Measurements from ENCODE around the gene SERHL2. TPM values are rescaled to one million over a fixed set of nuclear protein-coding genes. Genes with fewer than 3 reads are reported as not detected.
"Not testable (repeated sequence)": the region's sequence is repeated elsewhere in the genome, so short reads cannot be mapped to it uniquely, and the experiment has no call there.

Gene SERHL2
- 0.69 TPM for total RNA-seq (ENCODE audit: unreplicated experiment)
- long read RNA-seq: 0 reads

GRCh38 chr22:42553475-42554361 lies at the start of gene SERHL2:
Gene SERHL2, plus strand, starts transcription at chr22:42553956. Its CDS starts 65 bp downstream, at chr22:42554021.
- peak; percentile 85 for DNase-seq (ENCODE audit: low spot score)
- Mint-ChIP-seq H3K4me1 (ENCODE audit: unreplicated experiment) (no peaks in the 10 kb centered on the region), H3K27ac (ENCODE audit: unreplicated experiment) (no peak within 1 kb of the TSS), H3K9me3 (ENCODE audit: unreplicated experiment) (no peaks in the 10 kb centered on the region), H3K27me3 (ENCODE audit: unreplicated experiment) (peaks cover 3% of the 10 kb centered on the region), H3K4me3 (ENCODE audit: unreplicated experiment) (peak within 1 kb of the TSS; percentile 59), H3K36me3 (ENCODE audit: low read depth, unreplicated experiment) (peaks cover 7% of the 10 kb centered on the region)
- TF ChIP-seq CTCF (IDR thresholded peaks at IDR 0.05; ENCODE audit: unreplicated experiment): no peak

DNA sequence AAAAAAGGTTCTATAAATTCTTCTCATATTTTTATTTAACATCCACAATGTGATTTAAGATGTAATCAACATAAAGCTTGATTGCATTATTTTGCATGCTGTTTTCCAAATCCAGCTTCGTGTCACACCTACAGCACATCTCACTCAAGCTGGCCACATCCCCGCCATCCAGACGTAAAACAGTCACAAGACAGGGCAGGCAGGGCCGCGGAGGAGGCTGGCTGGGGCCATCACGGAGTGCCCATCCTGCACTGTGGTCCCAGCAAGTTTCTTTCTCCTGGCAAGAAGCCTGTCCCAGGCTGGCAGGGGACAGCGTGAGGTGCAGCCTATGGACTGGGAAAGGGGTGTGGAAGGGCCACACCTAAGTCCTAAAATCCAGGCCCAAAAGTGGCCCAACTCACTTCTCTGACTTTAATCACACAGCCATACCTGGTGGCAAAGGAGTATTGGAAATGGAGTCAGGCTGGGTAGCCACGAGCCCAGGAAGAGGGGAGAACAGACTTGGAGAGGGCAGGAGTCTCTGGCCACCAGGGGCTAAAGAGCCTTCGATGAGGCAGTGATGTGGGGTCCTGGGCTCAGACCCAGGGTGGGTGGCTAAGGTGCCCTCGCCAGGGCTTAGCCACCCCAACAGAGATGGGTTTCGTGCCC lies 45.3 kb upstream of the SERHL2 start:
- H3K36me3 Mint-ChIP-seq (ENCODE audit: low read depth, unreplicated experiment); H3K9me3 Mint-ChIP-seq (ENCODE audit: unreplicated experiment); DNase-seq (ENCODE audit: low spot score); H3K4me3 Mint-ChIP-seq (ENCODE audit: unreplicated experiment); H3K4me1 Mint-ChIP-seq (ENCODE audit: unreplicated experiment); H3K27ac Mint-ChIP-seq (ENCODE audit: unreplicated experiment); H3K27me3 Mint-ChIP-seq (ENCODE audit: unreplicated experiment): not testable (repeated sequence)

- DNase-seq (ENCODE audit: low spot score); H3K36me3 Mint-ChIP-seq (ENCODE audit: low read depth, unreplicated experiment); H3K27ac Mint-ChIP-seq (ENCODE audit: unreplicated experiment): not testable (repeated sequence)
Measured at GRCh38 chr22:42508975-42509364, 44.8 kb upstream of the SERHL2 start.

GRCh38 chr22:42509548-42509947 lies 44.2 kb upstream of the SERHL2 start:
- Mint-ChIP-seq H3K4me3 (ENCODE audit: unreplicated experiment) (peak overlapping the region; percentile 37), H3K27me3 (ENCODE audit: unreplicated experiment) (peaks cover 4% of the 10 kb centered on the region), H3K27ac (ENCODE audit: unreplicated experiment) (no peak overlapping the region), H3K9me3 (ENCODE audit: unreplicated experiment) (no peaks in the 10 kb centered on the region), H3K36me3 (ENCODE audit: low read depth, unreplicated experiment) (peaks cover 9% of the 10 kb centered on the region), H3K4me1 (ENCODE audit: unreplicated experiment) (peaks cover 5% of the 10 kb centered on the region)
- TF ChIP-seq CTCF (IDR thresholded peaks at IDR 0.05; ENCODE audit: unreplicated experiment): no peak
- DNase-seq (ENCODE audit: low spot score): no peak

More at GRCh38 chr22:42508975-42509364, 44.8 kb upstream of the SERHL2 start:
- H3K4me1 Mint-ChIP-seq (ENCODE audit: unreplicated experiment); H3K27me3 Mint-ChIP-seq (ENCODE audit: unreplicated experiment); H3K4me3 Mint-ChIP-seq (ENCODE audit: unreplicated experiment); H3K9me3 Mint-ChIP-seq (ENCODE audit: unreplicated experiment): not testable (repeated sequence)

- Mint-ChIP-seq H3K27ac (ENCODE audit: unreplicated experiment) (peak overlapping the region; percentile 67), H3K4me1 (ENCODE audit: unreplicated experiment) (peaks cover 5% of the 10 kb centered on the region), H3K27me3 (ENCODE audit: unreplicated experiment) (peaks cover 4% of the 10 kb centered on the region), H3K36me3 (ENCODE audit: low read depth, unreplicated experiment) (peaks cover 12% of the 10 kb centered on the region), H3K9me3 (ENCODE audit: unreplicated experiment) (no peaks in the 10 kb centered on the region), H3K4me3 (ENCODE audit: unreplicated experiment) (peak overlapping the region; percentile 38)
- no peak for DNase-seq (ENCODE audit: low spot score)
- no peak for TF ChIP-seq CTCF (IDR thresholded peaks at IDR 0.05; ENCODE audit: unreplicated experiment)
Measured at GRCh38 chr22:42511401-42511891, 42.3 kb upstream of the SERHL2 start.

DNA sequence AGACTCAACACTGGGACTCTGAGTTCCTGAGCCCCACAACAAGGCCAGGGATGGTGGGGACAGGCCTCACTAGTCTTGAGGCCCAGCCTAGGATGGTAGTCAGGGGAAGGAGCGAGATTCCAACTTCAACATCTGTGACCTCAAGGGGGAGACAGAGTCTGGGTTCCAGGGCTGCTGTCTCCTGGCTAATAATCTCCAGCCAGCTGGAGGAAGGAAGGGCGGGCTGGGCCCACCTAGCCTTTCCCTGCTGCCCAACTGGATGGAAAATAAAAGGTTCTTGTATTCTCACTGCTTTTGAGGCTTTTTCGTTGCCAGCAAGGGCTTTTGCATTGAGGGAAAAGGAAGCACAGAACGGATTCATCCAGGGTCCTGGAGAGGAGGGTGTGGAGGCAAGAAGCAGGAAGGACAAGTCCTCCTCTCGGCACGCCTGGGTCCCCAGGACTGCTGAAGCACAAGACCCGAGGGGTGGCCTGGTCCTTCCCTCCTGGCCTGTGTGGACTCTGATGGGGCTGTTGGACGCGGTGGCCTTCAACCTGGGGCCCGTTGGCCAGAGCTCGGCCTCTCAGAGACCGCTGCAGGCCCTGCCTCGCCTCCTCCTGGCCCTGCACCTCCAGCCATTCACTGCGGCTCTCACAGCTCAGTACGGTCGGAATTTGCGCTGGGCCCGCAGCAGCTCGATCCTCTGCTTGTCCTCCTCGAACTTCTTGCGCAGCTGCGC lies 41.3 kb upstream of the SERHL2 start:
- H3K36me3 Mint-ChIP-seq (ENCODE audit: low read depth, unreplicated experiment): peaks cover 12% of the 10 kb centered on the region
- H3K9me3 Mint-ChIP-seq (ENCODE audit: unreplicated experiment); H3K4me3 Mint-ChIP-seq (ENCODE audit: unreplicated experiment); H3K27ac Mint-ChIP-seq (ENCODE audit: unreplicated experiment); H3K27me3 Mint-ChIP-seq (ENCODE audit: unreplicated experiment); H3K4me1 Mint-ChIP-seq (ENCODE audit: unreplicated experiment): not testable (repeated sequence)
- peak; percentile 45 for DNase-seq (ENCODE audit: low spot score)

DNA sequence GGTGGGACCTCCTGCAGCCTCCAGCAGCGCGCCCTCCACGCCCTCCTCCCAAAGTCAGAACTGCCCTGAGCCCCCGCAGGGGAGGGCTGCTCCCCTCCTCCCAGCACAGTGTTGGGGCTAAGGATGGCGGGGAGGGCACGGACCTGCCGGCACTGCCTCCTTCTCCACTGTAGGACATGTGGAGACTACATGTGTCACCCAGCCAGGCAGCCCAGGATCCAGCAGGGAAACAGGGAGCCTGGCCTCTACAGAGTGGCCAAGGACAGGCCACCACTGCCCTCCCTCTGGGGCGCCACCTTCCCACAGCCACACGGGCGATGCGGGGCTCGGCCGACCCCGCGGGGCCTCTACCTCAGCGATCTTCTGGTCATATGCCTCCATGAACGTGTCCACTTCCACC lies 39.4 kb upstream of the SERHL2 start:
- peaks cover 16% of the 10 kb centered on the region for H3K36me3 Mint-ChIP-seq (ENCODE audit: low read depth, unreplicated experiment)
- H3K9me3 Mint-ChIP-seq (ENCODE audit: unreplicated experiment); H3K27me3 Mint-ChIP-seq (ENCODE audit: unreplicated experiment); H3K4me3 Mint-ChIP-seq (ENCODE audit: unreplicated experiment); H3K27ac Mint-ChIP-seq (ENCODE audit: unreplicated experiment); DNase-seq (ENCODE audit: low spot score): not testable (repeated sequence)
- peaks cover 12% of the 10 kb centered on the region for H3K4me1 Mint-ChIP-seq (ENCODE audit: unreplicated experiment)

DNA sequence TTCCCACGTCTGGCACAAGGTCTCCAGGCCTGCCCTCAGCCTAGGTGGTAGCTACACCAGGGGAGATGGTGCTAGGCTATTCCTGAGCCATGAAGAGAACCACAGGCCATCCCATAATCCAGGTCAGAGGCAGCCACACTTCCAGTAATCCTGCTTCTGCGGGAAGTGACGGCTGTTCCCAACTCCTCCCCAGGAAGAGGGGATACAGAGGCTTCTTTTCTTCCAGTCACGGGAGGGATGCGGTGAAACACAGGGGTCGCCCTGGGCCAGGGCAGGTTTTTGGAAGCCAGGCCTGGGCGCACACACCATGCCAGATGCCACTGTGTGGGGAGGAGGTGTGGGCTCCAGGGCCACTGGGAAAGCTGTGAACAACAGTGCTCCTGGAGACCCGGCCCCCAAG lies 38.5 kb upstream of the SERHL2 start:
- peaks cover 15% of the 10 kb centered on the region for H3K4me1 Mint-ChIP-seq (ENCODE audit: unreplicated experiment)
- not testable (repeated sequence) for H3K27ac Mint-ChIP-seq (ENCODE audit: unreplicated experiment); DNase-seq (ENCODE audit: low spot score); H3K4me3 Mint-ChIP-seq (ENCODE audit: unreplicated experiment); H3K27me3 Mint-ChIP-seq (ENCODE audit: unreplicated experiment); H3K9me3 Mint-ChIP-seq (ENCODE audit: unreplicated experiment)
- H3K36me3 Mint-ChIP-seq (ENCODE audit: low read depth, unreplicated experiment): peaks cover 13% of the 10 kb centered on the region
